BE2C (cell line): ENCODE measurements around the gene CDYL2.
"Not testable (repeated sequence)": the region's sequence is repeated elsewhere in the genome, so short reads cannot be mapped to it uniquely, and the experiment has no call there.

Experiments
- DNase-seq: peaks from one replicate; pipeline ENCODE4 v3.0.0-alpha.2; 2020
- H3K27me3 ChIP-seq: fragments of 250-450 bp; sonication (Bioruptor Pico); 2 replicates; pipeline ENCODE4 v1.5.1; 2020; ENCODE audit warnings: mild to moderate bottlenecking
- H3K36me3 ChIP-seq: fragments of 250-450 bp; sonication (Bioruptor Pico); 2 replicates; pipeline ENCODE4 v1.5.1; 2020; ENCODE audit warnings: mild to moderate bottlenecking
- H3K4me1 ChIP-seq: fragments of 250-450 bp; sonication (Bioruptor Pico); 2 replicates; pipeline ENCODE4 v1.5.1; 2020
- H3K4me3 ChIP-seq: 2 replicates; pipeline ENCODE4 v1.5.1; 2011; ENCODE audit warnings: low read depth, low read length
- H3K9me3 ChIP-seq: fragments of 250-450 bp; sonication (Bioruptor Pico); 2 replicates; pipeline ENCODE4 v1.5.1; 2020
- CTCF ChIP-seq: IDR thresholded peaks from 2 replicates; pipeline ENCODE4 v1.5.1; 2012; ENCODE audit warnings: mild to moderate bottlenecking, low read depth, low read length

Gene CDYL2

GRCh38 chr16:80819988-80820387 lies 15.6 kb upstream of the CDYL2 start:
- H3K27me3 ChIP-seq, result no peaks in the 10 kb centered on the region
- no peak overlapping the region for H3K4me3 ChIP-seq
- H3K9me3 ChIP-seq, result no peaks in the 10 kb centered on the region
- H3K36me3 ChIP-seq, result no peaks in the 10 kb centered on the region
- no peak for DNase-seq
- H3K4me1 ChIP-seq, result no peaks in the 10 kb centered on the region
- TF ChIP-seq CTCF, result no peak

GRCh38 chr16:80816356-80816755 lies 12.0 kb upstream of the CDYL2 start:
- H3K4me3 ChIP-seq, result no peak overlapping the region
- no peaks in the 10 kb centered on the region for H3K36me3 ChIP-seq
- TF ChIP-seq CTCF, result no peak
- H3K9me3 ChIP-seq, result no peaks in the 10 kb centered on the region
- H3K27me3 ChIP-seq, result no peaks in the 10 kb centered on the region
- DNase-seq, result no peak
- no peaks in the 10 kb centered on the region for H3K4me1 ChIP-seq

GRCh38 chr16:80815278-80815677 lies 10.9 kb upstream of the CDYL2 start:
- H3K4me3 ChIP-seq, DNase-seq, H3K4me1 ChIP-seq, H3K36me3 ChIP-seq, H3K27me3 ChIP-seq, H3K9me3 ChIP-seq: not testable (repeated sequence)

- Histone ChIP-seq H3K9me3 (no peaks in the 10 kb centered on the region; the same call in 1 of the 2 replicates), H3K4me3 (no peak overlapping the region), H3K36me3 (no peaks in the 10 kb centered on the region), H3K27me3 (no peaks in the 10 kb centered on the region), H3K4me1 (no peaks in the 10 kb centered on the region)
- no peak for DNase-seq
- no peak for TF ChIP-seq CTCF
These were observed 8.2 kb upstream of the CDYL2 start for GRCh38 chr16:80812593-80812992.

GRCh38 chr16:80809366-80809765 lies 5.0 kb upstream of the CDYL2 start:
- Histone ChIP-seq H3K4me3 (no peak overlapping the region), H3K9me3 (no peaks in the 10 kb centered on the region; the same call in 1 of the 2 replicates), H3K4me1 (no peaks in the 10 kb centered on the region), H3K36me3 (no peaks in the 10 kb centered on the region), H3K27me3 (peaks cover 10% of the 10 kb centered on the region)
- no peak for DNase-seq
- TF ChIP-seq CTCF, result no peak

GRCh38 chr16:80807906-80808305 lies 3.5 kb upstream of the CDYL2 start:
- DNase-seq, result no peak
- peaks cover 13% of the 10 kb centered on the region for H3K27me3 ChIP-seq
- no peaks in the 10 kb centered on the region for H3K36me3 ChIP-seq
- TF ChIP-seq CTCF, result no peak
- no peaks in the 10 kb centered on the region; the same call in 1 of the 2 replicates for H3K9me3 ChIP-seq
- H3K4me3 ChIP-seq, result no peak overlapping the region
- H3K4me1 ChIP-seq, result no peaks in the 10 kb centered on the region

- H3K4me3 ChIP-seq, result no peak overlapping the region
- TF ChIP-seq CTCF, result no peak
- no peaks in the 10 kb centered on the region; the same call in 1 of the 2 replicates for H3K9me3 ChIP-seq
- peaks cover 13% of the 10 kb centered on the region for H3K27me3 ChIP-seq
- no peaks in the 10 kb centered on the region for H3K4me1 ChIP-seq
- no peak for DNase-seq
- no peaks in the 10 kb centered on the region for H3K36me3 ChIP-seq
These were observed 2.5 kb upstream of the CDYL2 start for GRCh38 chr16:80806927-80807340.
